ENCODE data around the gene AGFG1.

DNA sequence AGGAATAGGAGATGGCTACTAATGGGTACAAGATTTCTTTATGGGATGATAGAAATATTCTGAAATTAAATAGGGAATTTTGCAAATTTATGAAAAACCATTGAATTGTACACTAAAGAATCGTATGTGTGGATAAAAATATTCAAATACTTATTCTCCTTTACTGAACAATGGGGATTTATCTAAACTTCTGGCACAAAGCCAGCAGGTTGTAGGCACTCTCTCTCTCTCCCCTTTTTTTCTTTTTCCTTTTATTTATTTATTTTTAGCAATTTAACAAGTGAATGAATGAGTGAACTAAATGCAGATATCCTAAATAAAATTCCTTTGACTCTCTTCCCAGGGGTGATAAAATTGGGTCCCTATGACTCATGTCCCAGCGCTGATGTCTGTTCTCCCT, 104.9 kb downstream of the AGFG1 start:
- TF ChIP-seq, protein P1, sequence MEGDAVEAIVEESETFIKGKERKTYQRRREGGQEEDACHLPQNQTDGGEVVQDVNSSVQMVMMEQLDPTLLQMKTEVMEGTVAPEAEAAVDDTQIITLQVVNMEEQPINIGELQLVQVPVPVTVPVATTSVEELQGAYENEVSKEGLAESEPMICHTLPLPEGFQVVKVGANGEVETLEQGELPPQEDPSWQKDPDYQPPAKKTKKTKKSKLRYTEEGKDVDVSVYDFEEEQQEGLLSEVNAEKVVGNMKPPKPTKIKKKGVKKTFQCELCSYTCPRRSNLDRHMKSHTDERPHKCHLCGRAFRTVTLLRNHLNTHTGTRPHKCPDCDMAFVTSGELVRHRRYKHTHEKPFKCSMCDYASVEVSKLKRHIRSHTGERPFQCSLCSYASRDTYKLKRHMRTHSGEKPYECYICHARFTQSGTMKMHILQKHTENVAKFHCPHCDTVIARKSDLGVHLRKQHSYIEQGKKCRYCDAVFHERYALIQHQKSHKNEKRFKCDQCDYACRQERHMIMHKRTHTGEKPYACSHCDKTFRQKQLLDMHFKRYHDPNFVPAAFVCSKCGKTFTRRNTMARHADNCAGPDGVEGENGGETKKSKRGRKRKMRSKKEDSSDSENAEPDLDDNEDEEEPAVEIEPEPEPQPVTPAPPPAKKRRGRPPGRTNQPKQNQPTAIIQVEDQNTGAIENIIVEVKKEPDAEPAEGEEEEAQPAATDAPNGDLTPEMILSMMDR (IDR thresholded peaks at IDR 0.05; ENCODE audit: insufficient read depth, low read length), result no peak
- TF ChIP-seq, protein P2, sequence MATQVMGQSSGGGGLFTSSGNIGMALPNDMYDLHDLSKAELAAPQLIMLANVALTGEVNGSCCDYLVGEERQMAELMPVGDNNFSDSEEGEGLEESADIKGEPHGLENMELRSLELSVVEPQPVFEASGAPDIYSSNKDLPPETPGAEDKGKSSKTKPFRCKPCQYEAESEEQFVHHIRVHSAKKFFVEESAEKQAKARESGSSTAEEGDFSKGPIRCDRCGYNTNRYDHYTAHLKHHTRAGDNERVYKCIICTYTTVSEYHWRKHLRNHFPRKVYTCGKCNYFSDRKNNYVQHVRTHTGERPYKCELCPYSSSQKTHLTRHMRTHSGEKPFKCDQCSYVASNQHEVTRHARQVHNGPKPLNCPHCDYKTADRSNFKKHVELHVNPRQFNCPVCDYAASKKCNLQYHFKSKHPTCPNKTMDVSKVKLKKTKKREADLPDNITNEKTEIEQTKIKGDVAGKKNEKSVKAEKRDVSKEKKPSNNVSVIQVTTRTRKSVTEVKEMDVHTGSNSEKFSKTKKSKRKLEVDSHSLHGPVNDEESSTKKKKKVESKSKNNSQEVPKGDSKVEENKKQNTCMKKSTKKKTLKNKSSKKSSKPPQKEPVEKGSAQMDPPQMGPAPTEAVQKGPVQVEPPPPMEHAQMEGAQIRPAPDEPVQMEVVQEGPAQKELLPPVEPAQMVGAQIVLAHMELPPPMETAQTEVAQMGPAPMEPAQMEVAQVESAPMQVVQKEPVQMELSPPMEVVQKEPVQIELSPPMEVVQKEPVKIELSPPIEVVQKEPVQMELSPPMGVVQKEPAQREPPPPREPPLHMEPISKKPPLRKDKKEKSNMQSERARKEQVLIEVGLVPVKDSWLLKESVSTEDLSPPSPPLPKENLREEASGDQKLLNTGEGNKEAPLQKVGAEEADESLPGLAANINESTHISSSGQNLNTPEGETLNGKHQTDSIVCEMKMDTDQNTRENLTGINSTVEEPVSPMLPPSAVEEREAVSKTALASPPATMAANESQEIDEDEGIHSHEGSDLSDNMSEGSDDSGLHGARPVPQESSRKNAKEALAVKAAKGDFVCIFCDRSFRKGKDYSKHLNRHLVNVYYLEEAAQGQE (IDR thresholded peaks at IDR 0.05; ENCODE audit: insufficient replicate concordance, low read depth), result no peak
- TF ChIP-seq SPI1 (IDR thresholded peaks at IDR 0.05; ENCODE audit: borderline replicate concordance, low read depth), result no peak
- no peak for TF ChIP-seq GABPA (IDR thresholded peaks at IDR 0.05; ENCODE audit: low read depth)
